GM19395 (cell line): Measurements from ENCODE around the gene CRYAA.

Experiments used
- ATAC-seq: cut with Tn5 transposase; IDR thresholded peaks from one replicate; pipeline ENCODE4 v1.9.1; 2021; ENCODE audit warnings: mild to moderate bottlenecking, moderate library complexity; ENCODE audit not compliant: unreplicated experiment

The CRYAA gene

GRCh38 chr21:43198376-43198775, 29.6 kb downstream of the CRYAA start:
- no peak for ATAC-seq

GRCh38 chr21:43201491-43201890, 32.7 kb downstream of the CRYAA start:
- no peak for ATAC-seq

GRCh38 chr21:43203591-43203990, 34.8 kb downstream of the CRYAA start:
- ATAC-seq = no peak

- no peak for ATAC-seq
These were observed 35.8 kb downstream of the CRYAA start for GRCh38 chr21:43204638-43205037.

GRCh38 chr21:43206231-43207042, 37.6 kb downstream of the CRYAA start:
- ATAC-seq = no peak

GRCh38 chr21:43207043-43207315, 38.2 kb downstream of the CRYAA start:
- ATAC-seq = no peak

- no peak for ATAC-seq
These were observed 39.1 kb downstream of the CRYAA start for GRCh38 chr21:43207868-43208267.

GRCh38 chr21:43208561-43209332, 39.9 kb downstream of the CRYAA start:
- ATAC-seq = no peak

GRCh38 chr21:43209575-43210453, 41.0 kb downstream of the CRYAA start:
- no peak for ATAC-seq

GRCh38 chr21:43210454-43211071, 41.8 kb downstream of the CRYAA start:
- ATAC-seq = no peak

GRCh38 chr21:43211072-43211759, 42.4 kb downstream of the CRYAA start:
- no peak for ATAC-seq

- ATAC-seq = no peak
These were observed 42.9 kb downstream of the CRYAA start for GRCh38 chr21:43211760-43212115.
